ENCODE measurements around the gene TAF11L5. TPM values are rescaled to one million over a fixed set of nuclear protein-coding genes. Genes with fewer than 3 reads are reported as not detected.
"Not testable (repeated sequence)": the region's sequence is repeated elsewhere in the genome, so short reads cannot be mapped to it uniquely, and the experiment has no call there.

The TAF11L5 gene
- total RNA-seq, 1 experiment from 2014 or later, result not detected

- H3K4me3 ChIP-seq (replicated peaks in 1 of 2; ENCODE audit: low read depth in 1 of 2, low read length in 2 of 2); CTCF ChIA-PET; H4K20me1 ChIP-seq (ENCODE audit: insufficient read depth); H3K9me3 ChIP-seq (ENCODE audit: control insufficient read depth in 1 of 2, insufficient read depth in 1 of 2, low read depth in 1 of 2, low read length in 2 of 2); BruUV-seq (replicated peaks); H3K4me2 ChIP-seq (ENCODE audit: low read length); H3K9ac ChIP-seq (ENCODE audit: low read length); H3K36me3 ChIP-seq (ENCODE audit: control insufficient read depth in 1 of 2, insufficient read depth in 2 of 2, low read length in 2 of 2); intact Hi-C loops (cut with micrococcal nuclease); H3K27me3 ChIP-seq (ENCODE audit: insufficient read depth, low read length); POLR2A ChIA-PET; H3K27ac ChIP-seq (ENCODE audit: low read depth, low read length); DNase-seq (ENCODE audit: low read depth, low spot score); H2AFZ ChIP-seq (ENCODE audit: low read depth, low read length, poor library complexity, severe bottlenecking); ATAC-seq; RAD21 ChIA-PET (ENCODE audit: low non-redundant PET in 1 of 2, low total read pairs in 2 of 2, uncharacterized antibody in 2 of 2, unreplicated experiment in 2 of 2); H3K9me2 ChIP-seq (ENCODE audit: insufficient read depth); H3K4me1 ChIP-seq (ENCODE audit: control insufficient read depth in 1 of 2, insufficient read depth in 2 of 2, low read length in 2 of 2); H3K79me2 ChIP-seq (ENCODE audit: insufficient read depth, low read length): not testable (repeated sequence)
Measured at GRCh38 chr5:17518067-17518466, 7.0 kb upstream of the TAF11L5 start, which contains the start of gene TAF11L3. TSS of gene TAF11L3 (plus strand) at chr5:17518367.

- H3K9me3 ChIP-seq (ENCODE audit: control insufficient read depth in 1 of 2, insufficient read depth in 1 of 2, low read depth in 1 of 2, low read length in 2 of 2); H3K27me3 ChIP-seq (ENCODE audit: insufficient read depth, low read length); H3K4me3 ChIP-seq (replicated peaks in 1 of 2; ENCODE audit: low read depth in 1 of 2, low read length in 2 of 2); H4K20me1 ChIP-seq (ENCODE audit: insufficient read depth); H3K9ac ChIP-seq (ENCODE audit: low read length); H3K79me2 ChIP-seq (ENCODE audit: insufficient read depth, low read length); H3K36me3 ChIP-seq (ENCODE audit: control insufficient read depth in 1 of 2, insufficient read depth in 2 of 2, low read length in 2 of 2); intact Hi-C loops (cut with micrococcal nuclease); RAD21 ChIA-PET (ENCODE audit: low non-redundant PET in 1 of 2, low total read pairs in 2 of 2, uncharacterized antibody in 2 of 2, unreplicated experiment in 2 of 2); H3K4me2 ChIP-seq (ENCODE audit: low read length); ATAC-seq; H3K27ac ChIP-seq (ENCODE audit: low read depth, low read length); H2AFZ ChIP-seq (ENCODE audit: low read depth, low read length, poor library complexity, severe bottlenecking); H3K4me1 ChIP-seq (ENCODE audit: control insufficient read depth in 1 of 2, insufficient read depth in 2 of 2, low read length in 2 of 2); H3K9me2 ChIP-seq (ENCODE audit: insufficient read depth); DNase-seq (ENCODE audit: low read depth, low spot score); BruUV-seq (replicated peaks); CTCF ChIA-PET; POLR2A ChIA-PET: not testable (repeated sequence)
Measured at GRCh38 chr5:17519508-17519907, 5.5 kb upstream of the TAF11L5 start.

- DNase-seq (ENCODE audit: low read depth, low spot score); H3K4me2 ChIP-seq (ENCODE audit: low read length); H3K79me2 ChIP-seq (ENCODE audit: insufficient read depth, low read length); H3K36me3 ChIP-seq (ENCODE audit: control insufficient read depth in 1 of 2, insufficient read depth in 2 of 2, low read length in 2 of 2); ATAC-seq; H3K27ac ChIP-seq (ENCODE audit: low read depth, low read length); H3K9me2 ChIP-seq (ENCODE audit: insufficient read depth); H3K4me3 ChIP-seq (replicated peaks in 1 of 2; ENCODE audit: low read depth in 1 of 2, low read length in 2 of 2); H3K9me3 ChIP-seq (ENCODE audit: control insufficient read depth in 1 of 2, insufficient read depth in 1 of 2, low read depth in 1 of 2, low read length in 2 of 2); H3K27me3 ChIP-seq (ENCODE audit: insufficient read depth, low read length); H2AFZ ChIP-seq (ENCODE audit: low read depth, low read length, poor library complexity, severe bottlenecking); BruUV-seq (replicated peaks); RAD21 ChIA-PET (ENCODE audit: low non-redundant PET in 1 of 2, low total read pairs in 2 of 2, uncharacterized antibody in 2 of 2, unreplicated experiment in 2 of 2); CTCF ChIA-PET; H3K9ac ChIP-seq (ENCODE audit: low read length); POLR2A ChIA-PET; H3K4me1 ChIP-seq (ENCODE audit: control insufficient read depth in 1 of 2, insufficient read depth in 2 of 2, low read length in 2 of 2); H4K20me1 ChIP-seq (ENCODE audit: insufficient read depth); intact Hi-C loops (cut with micrococcal nuclease): not testable (repeated sequence)
Measured at GRCh38 chr5:17521501-17521900, 3.5 kb upstream of the TAF11L5 start, which contains the start of gene TAF11L4. TSS of gene TAF11L4 (plus strand) at chr5:17521801.

- DNase-seq (ENCODE audit: low read depth, low spot score); intact Hi-C loops (cut with micrococcal nuclease); POLR2A ChIA-PET; H4K20me1 ChIP-seq (ENCODE audit: insufficient read depth); H3K9me2 ChIP-seq (ENCODE audit: insufficient read depth); H3K4me2 ChIP-seq (ENCODE audit: low read length); H3K4me3 ChIP-seq (replicated peaks in 1 of 2; ENCODE audit: low read depth in 1 of 2, low read length in 2 of 2); H3K27me3 ChIP-seq (ENCODE audit: insufficient read depth, low read length); RAD21 ChIA-PET (ENCODE audit: low non-redundant PET in 1 of 2, low total read pairs in 2 of 2, uncharacterized antibody in 2 of 2, unreplicated experiment in 2 of 2); H3K36me3 ChIP-seq (ENCODE audit: control insufficient read depth in 1 of 2, insufficient read depth in 2 of 2, low read length in 2 of 2); CTCF ChIA-PET; H3K9me3 ChIP-seq (ENCODE audit: control insufficient read depth in 1 of 2, insufficient read depth in 1 of 2, low read depth in 1 of 2, low read length in 2 of 2); ATAC-seq; BruUV-seq (replicated peaks); H3K4me1 ChIP-seq (ENCODE audit: control insufficient read depth in 1 of 2, insufficient read depth in 2 of 2, low read length in 2 of 2); H3K79me2 ChIP-seq (ENCODE audit: insufficient read depth, low read length); H3K27ac ChIP-seq (ENCODE audit: low read depth, low read length); H3K9ac ChIP-seq (ENCODE audit: low read length); H2AFZ ChIP-seq (ENCODE audit: low read depth, low read length, poor library complexity, severe bottlenecking): not testable (repeated sequence)
Measured at GRCh38 chr5:17526504-17526903, 1.5 kb downstream of the TAF11L5 start.

- H3K9ac ChIP-seq (ENCODE audit: low read length); POLR2A ChIA-PET; H3K27ac ChIP-seq (ENCODE audit: low read depth, low read length); H3K4me2 ChIP-seq (ENCODE audit: low read length); H2AFZ ChIP-seq (ENCODE audit: low read depth, low read length, poor library complexity, severe bottlenecking); H3K4me3 ChIP-seq (replicated peaks in 1 of 2; ENCODE audit: low read depth in 1 of 2, low read length in 2 of 2); BruUV-seq (replicated peaks); H3K27me3 ChIP-seq (ENCODE audit: insufficient read depth, low read length); CTCF ChIA-PET; RAD21 ChIA-PET (ENCODE audit: low non-redundant PET in 1 of 2, low total read pairs in 2 of 2, uncharacterized antibody in 2 of 2, unreplicated experiment in 2 of 2); DNase-seq (ENCODE audit: low read depth, low spot score); ATAC-seq; H4K20me1 ChIP-seq (ENCODE audit: insufficient read depth); H3K4me1 ChIP-seq (ENCODE audit: control insufficient read depth in 1 of 2, insufficient read depth in 2 of 2, low read length in 2 of 2); H3K79me2 ChIP-seq (ENCODE audit: insufficient read depth, low read length); intact Hi-C loops (cut with micrococcal nuclease); H3K9me2 ChIP-seq (ENCODE audit: insufficient read depth); H3K36me3 ChIP-seq (ENCODE audit: control insufficient read depth in 1 of 2, insufficient read depth in 2 of 2, low read length in 2 of 2); H3K9me3 ChIP-seq (ENCODE audit: control insufficient read depth in 1 of 2, insufficient read depth in 1 of 2, low read depth in 1 of 2, low read length in 2 of 2): not testable (repeated sequence)
Measured at GRCh38 chr5:17528369-17528768, 3.3 kb downstream of the TAF11L5 start, which contains the start of gene TAF11L6. TSS of gene TAF11L6 (plus strand) at chr5:17528669.
